NCI-H2227 treated with DMSO at 0.1 percent for 48 hours (cell line): ENCODE measurements around the gene MMP23B.
"Not testable (repeated sequence)": the region's sequence is repeated elsewhere in the genome, so short reads cannot be mapped to it uniquely, and the experiment has no call there.

ENCODE experiments used
- DNase-seq: peaks from one replicate; lab custom pipeline; 2025; lab: John Stamatoyannopoulos, UW

Gene MMP23B

DNA sequence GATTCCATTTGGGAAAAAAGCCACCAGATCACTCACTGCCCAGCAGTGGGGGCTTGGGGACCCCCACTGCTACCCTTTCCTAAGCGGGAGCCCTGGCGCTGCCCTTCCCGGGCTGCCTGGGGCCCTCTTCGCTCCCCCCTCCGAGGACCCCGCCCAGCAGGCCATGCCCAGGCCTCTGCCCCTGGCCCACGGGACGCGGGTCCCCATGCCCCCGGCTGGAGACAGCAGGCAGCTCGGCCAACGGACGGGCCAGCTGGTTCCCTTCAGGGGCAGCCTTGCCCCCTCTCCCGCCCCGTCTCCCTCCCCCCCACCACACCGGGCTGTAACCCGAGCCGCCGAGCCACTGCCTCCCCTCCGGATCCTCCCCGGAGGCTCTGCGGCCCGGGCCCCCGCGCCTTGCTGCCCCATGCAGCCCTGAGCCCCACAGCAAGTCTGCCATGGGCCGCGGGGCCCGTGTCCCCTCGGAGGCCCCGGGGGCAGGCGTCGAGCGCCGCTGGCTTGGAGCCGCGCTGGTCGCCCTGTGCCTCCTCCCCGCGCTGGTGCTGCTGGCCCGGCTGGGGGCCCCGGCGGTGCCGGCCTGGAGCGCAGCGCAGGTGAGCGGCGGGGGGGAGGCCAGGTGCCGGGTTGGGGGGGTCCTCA, at the start of gene MMP23B:
Gene MMP23B (plus strand): TSS at position 392 of the 639 bp plus-strand sequence. CDS start 46 bp downstream, at position 438.
- DNase-seq, result no peak

DNA sequence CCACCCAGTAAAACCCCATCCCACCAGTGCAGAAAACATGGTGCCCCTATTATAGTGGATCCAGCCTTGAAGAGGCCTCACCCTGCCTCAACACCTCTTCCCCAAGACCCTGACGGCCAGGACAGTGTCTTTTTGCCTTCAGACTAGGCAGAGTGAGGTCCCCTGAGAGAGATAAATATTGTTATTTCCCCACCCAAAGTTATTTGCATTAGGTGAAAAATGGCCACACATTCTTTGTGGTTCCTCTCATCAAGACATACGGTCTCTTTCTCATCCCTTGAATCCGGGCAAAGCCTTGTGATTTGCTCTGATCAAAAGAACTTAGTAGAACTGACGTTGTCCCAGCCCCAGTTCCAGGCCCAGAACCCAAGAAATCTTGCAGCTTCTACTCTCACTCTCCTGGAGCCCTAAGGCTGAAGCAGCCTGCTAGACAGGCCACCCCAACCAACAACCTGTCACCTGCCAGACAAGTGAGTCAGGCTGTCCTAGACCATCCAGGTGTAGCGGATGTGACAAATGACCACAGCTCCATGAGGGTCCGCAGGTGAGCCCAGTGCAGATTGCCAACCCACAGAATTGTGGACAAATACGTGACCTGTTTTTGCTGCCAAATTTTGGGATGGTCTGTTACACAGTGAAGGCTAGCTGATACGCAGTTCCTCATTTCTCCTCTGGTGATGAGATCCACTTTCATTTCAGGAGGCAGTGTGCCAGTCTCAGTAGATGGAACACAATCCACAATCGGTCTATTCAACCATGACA, 49.2 kb upstream of the MMP23B start:
- no peak for DNase-seq

DNA sequence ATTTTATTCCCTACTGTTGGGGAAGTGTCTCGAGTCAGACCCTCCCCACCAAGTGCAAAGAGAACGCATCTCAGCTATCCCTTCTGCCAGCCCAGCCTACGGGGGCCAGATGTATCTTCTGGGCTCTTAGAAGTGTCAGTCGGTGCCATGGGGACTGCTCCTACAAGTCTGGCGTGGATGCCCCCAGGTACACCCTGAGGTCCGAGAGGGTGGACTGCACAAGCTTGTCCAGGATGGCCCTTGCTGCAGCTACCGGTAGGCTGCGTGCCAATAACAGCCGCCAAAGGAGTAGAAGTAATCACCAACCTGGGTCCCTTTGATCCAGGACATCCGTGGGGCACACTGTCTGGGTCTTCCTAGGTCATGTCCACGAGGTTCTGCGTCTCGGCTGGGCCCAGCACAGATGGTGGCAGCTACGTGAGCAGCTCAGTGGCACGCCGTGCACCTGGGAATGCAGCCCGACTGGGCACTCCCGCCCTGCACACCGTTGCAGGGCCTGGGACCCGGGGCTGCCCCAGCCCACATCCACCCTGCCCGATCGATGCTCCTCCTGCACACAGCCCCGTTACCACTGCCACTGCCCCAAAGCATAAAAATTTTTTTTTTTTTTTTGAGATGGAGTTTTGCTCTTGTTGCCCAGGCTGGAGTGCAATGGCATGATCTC, 48.5 kb upstream of the MMP23B start:
- DNase-seq, result no peak

DNA sequence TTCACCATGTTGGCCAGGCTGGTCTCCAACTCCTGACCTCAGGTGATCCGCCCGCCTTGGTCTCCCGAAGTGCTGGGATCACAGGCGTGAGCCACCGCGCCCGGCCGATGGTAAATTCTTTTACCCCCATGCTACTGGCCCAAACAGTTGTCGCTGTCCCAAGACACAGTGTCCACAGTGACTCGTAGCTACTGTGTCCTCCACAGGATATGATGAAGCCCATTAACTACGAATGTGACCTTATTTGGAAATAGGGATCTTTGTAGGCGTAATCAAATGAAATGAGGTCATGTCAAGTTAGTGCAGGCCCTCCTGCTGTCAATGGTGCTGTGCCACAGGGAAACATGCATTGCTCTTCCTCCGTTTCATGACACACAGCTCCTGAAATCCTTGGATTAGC, 40.5 kb upstream of the MMP23B start:
- DNase-seq, result no peak

DNA sequence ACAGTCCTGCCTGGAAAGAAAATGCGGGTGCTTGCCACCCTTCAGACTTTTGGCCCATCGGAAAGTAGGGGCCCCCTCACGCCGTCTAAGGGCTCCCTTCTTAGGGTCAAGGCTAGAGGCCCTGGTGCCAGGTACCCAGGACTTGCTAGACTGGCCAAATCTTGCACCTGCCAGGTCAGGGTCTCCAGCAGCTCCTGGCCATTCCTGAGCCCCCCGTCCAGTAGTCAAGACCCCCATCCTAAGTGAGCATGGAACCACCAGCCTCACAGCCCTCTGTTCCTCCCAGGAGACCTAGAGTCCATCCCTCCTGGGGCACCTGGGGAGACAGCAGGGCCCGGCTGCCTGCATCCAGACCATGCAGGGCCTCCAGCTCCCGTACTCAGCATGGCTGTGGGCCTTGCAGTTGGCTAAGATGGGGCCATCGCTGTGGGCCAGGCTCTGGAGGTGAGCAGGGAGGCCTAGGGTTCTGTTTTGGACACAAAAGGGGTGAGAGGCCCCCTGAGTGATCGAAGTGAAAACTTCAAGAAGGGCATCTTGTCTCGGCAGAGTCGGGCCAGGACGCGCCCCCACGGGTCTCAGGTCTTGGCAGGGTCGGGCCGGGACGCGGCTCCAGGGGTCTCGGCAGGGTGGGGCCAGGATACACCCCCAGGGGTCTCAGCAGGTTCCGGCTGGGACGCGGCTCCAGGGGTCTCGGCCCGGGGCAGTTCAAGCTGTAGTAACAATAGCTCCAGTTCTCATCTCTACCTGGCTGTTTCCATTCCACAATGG, 38.0 kb upstream of the MMP23B start:
- DNase-seq, result no peak

DNA sequence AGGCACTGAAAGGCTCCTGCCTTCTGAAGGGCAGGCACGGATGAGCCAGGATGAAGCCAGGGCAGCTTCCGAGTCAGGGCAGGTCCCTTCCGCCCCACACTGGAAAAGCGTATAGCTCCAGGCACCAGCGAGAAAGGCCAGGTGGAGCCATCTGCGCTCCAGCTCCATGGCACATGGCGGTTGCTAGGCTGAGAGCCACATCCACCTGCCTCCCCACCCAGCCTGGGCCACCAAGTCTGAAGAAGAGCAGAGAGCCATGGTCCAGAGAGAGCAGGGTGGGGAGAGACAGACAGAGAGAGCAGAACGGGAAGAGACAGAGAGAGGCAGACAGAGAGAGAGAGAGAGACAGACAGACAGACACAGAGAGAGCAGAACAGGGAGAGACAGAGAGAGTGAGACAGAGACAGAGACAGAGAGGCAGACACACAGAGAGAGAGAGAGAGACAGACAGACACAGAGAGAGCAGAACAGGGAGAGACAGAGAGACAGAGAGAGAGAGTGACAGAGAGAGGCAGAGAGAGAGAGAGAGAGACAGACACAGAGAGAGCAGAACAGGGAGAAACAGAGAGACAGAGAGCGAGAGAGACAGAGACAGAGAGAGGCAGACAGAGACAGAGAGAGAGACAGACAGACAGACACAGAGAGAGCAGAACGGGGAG, 37.2 kb upstream of the MMP23B start:
- no peak for DNase-seq

DNA sequence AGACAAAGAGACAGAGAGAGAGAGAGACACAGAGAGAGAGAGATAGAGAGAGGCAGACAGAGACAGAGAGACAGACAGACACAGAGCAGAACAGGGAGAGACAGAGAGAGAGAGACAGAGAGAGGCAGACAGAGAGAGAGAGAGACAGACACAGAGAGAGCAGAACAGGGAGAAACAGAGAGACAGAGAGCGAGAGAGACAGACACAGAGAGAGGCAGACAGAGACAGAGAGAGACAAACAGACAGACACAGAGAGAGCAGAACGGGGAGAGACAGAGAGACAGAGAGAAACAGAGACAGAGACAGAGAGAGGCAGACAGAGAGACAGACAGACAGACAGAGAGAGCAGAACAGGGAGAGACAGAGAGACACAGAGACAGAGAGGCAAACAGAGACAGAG, 36.6 kb upstream of the MMP23B start:
- DNase-seq, result not testable (repeated sequence)

DNA sequence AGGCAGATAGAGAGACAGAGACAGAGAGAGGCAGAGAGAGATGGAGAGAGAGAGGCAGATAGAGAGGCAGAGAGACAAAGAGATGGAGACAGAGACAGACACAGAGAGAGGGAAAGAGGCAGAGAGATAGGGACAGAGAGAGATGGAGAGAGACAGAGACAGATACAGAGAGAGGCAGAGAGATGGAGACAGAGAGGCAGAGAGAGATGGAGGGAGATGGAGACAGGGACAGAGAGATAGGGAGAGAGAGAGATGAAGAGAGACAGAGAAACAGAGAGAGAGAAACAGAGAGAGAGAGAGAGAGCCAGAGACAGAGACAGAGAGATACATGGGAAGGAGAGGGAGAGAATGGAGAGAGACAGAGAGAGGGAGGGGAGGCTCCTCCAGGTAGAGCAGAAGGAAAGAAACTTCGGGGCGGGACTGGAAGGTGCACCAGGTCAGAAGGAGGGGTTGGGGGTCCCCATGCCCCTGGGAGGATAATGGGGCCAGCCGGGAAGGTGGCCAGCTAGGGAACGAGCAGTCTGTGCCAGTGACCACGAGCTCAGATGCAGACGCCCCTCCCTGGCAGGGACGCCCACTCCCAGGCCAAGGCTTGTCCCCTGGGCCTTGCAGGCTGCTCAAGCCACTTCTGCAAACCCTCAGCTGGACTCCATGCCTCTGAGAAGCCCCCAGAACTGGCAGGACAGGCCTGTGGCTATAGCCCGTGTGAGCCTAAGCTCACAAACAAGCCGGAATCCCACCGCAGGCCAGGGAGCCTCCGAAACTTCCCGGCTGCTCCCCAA, 35.3 kb upstream of the MMP23B start:
- DNase-seq, result no peak

DNA sequence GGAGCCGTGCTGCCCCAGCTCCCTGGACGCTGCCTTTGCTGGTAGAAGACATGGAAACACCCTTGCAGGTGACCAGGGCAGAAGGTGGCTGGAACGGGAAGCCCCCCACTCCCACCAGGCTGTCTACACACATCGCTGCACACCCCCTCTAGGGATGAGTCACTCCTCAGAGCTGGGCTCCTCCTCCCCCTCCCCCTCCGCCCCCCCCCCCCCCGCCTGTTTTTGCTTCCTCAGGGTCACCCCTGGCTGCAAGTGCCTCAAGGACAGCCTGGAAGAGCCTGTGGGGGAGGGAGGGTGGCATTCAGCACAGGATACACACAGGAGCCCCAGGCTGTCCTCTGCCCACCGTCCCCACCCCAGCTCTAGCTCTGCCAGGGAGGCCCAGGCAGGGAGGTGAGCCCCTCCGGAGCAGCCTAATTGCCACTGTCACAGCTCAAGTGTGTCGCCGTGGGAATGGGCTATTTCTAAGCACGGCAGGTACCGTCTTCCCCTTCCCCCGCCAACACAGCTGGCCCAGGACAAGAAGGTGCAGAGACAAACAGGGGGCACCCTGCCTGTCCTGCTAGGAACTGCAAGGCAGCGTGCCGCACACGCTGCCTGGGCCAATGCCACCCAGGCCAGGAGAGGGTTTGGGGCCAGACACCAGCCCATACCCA, 34.6 kb upstream of the MMP23B start:
- DNase-seq, result no peak

DNA sequence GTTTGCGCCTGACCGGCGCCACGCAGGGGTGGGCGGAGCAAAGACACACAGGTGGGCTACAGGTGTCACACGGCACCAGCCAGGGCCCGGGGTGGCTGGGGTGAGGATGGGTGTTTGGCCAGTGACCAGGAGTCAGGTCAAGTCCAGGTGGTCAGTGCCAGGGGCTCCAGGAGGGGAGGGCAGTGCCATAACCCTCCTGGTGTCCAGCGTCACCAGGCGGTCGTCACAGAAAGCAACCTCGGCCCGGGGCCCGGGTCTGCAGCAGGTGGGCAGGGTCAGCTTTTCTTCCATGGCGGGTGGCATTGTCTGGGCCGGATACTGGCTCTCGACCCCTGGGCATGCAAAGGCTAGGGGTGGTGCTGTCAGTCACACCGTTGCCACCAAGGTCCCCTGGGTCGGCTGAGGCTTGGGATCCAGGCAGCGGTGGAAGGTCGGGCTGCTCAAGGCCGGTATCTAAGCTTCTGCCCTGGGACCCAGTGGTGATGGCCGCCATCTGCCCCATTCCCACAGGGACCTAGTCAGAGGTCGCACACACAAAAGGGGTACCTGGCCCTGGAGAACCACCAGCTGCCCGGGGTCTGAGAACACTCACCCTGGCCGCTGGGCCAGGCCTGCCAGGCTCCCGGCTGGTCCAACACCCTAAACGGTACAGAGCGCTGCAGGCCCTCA, 33.8 kb upstream of the MMP23B start:
- no peak for DNase-seq

DNA sequence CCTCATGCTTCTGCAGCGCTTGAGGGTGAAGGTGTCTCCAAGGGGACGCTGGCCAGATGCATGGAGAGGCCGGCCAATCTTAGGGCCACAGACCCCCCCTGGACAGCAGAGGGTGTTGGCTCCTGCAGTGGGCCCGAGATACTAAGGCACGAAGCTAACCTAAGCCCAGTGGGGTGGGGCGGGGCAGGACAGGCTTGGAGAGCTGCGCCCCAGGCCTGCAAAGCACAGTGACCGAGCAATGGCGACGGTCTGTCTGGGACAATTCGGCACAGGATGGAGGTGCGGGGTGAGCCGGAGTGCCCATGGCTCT, 33.3 kb upstream of the MMP23B start:
- no peak for DNase-seq

DNA sequence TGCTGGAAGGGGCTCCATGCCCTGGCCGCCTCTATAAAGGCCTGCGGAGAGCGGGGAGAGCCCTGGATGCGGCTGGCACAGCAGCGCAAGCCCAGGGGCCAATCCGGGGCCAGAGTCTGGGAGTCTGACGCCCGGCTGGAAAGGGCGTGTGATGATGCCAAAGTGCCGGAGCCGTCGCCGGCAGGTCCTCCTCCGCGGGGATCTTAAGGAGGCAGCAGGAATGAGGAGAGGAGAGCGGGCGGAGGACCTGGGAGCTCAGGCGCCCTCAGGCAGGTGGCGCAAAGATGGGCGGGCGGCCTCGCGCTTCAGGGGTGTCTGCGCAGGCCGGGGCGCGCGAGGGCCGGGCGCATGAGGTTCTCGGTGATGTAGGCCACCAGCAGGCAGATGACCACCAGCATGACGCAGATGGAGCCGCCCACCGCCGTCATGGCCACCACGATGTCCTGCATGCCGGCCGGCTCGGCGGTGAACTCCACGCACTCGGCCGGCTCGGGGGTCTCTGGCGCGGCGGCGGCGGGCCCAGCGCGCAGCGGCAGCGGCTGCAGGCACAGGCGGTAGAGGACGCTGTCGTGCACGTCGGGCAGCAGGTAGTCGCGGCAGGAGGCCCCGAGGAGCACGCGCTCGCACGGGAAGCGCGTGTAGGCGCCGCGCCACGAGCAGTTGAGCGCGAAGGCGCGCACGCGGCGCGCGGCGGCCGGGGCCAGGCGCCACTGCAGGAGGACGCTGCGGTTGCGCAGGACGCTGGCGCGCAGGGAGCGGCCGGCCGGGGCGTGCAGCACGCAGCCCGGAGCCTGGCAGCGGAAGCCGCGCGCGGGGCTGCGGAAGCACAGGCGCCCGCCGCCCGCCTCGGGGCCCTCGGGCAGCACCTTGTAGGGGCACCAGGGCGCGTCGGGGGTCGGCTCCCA, 32.7 kb upstream of the MMP23B start:
- no peak for DNase-seq

DNA sequence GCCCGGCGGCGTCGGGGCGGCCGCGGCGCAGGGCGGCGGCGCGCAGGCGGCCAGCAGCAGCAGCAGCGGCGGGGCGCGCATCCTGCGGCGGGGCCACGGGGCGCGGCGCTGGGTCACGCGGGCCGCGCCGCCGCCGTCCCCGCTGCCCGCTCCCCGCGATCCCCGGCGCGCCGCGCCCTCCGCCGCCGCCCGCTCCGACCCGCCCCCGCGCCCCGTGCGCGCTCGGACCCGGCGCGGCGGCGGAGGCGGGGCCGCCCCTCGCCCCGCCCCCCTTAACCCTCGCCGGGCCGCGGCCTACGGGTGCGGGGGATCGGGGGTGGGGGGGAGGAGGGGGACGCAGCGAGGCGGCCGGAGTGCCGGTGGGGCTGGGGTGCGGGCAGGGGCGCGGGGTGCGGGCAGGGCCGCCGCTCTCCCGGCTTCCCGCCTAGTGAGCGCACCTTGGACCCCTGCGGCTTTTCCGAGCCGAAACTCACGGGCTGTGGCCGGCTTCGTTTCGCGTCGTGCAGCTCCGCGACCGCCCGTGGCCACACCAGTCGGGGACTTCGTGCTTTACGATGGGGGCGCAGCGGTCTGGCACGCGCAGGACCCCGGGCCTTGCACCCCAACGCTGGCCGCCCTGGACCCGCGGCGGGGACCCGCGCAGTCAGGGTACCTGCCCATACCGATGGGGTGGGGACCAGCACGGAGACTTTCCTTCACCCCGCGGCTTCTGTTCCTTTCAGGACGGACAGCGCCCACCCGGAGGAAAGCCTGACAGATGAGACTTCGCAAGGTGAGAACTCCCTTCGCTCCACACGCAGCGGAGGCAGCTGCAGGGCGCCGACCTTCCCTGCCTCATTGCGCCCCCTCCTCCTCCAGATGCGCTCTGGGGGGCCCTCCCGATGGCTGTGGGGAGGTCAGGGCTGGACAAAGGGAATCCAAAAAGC, 31.8 kb upstream of the MMP23B start, which contains the start of gene FNDC10:
Gene FNDC10 (minus strand): TSS at position 201 of the 926 bp plus-strand sequence. CDS start 120 bp downstream, at position 81.
- DNase-seq, result no peak

DNA sequence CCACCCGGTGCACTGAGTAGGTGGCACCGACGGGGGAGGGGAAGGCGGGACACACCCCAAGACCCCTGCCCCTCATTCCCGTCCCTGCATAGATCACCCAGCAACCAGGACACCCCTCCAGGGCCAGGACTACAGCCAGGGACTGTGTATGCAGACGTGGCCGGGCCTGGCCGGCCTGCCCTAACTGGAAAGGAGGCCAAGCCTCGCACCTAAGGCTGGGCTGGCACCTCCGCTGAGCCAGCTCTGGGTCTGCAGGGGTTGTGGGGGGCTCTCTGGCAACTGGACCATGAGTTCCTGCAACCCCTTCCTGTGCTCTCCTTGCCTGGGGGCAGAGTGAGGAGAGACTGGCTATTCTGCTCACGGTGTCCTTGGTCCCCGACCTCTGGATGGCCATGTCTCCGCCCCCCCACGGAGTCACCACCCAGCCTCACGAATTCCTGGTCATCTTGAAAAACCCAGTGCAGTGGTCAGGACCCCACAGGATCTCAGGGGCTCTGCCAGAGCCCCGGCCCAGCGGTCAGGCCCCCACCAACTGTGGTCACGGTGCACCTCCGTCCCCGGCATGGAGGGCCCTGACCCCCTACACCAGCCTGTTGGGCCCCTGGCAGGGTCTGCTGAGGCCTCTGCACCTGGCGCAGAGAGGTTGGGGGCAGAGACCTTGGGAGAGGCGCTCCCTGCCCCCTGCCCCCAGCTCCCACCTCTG, 31.0 kb upstream of the MMP23B start:
- DNase-seq, result no peak

DNA sequence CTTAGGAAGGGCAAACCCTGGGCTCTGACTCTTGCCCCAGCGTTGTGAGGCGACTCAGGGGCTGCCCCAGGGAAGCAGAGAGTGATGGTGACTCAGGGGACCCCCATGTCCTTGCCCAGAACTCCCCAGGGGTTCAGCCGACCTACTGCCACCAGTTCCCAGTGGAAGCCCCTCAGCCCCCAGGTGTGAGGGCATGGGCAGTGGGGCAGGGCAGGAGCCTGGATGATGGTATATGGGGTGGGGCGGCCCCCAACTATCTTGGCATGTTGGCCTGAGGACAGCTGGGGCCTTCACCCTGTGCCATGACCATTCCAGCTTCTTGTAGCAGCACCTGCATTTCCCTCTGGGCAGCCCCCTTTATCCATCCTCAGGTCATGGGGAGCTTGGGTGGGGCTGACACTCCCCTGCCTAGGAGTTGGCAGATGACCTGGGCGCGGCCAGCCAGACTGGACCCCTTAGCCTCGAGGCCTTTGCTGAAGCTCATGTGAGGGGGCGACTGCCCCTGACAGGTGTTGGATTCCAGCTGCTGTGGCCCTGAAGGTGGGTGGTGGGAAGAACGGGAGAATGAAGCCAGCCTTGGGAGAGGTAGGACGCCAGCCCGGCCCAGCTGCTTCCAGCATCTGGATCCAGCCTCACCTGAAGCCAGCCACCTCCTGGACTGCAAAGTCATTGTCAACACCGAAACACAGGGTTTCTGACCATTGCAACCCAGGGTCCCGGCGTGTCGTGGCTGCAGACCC, 30.2 kb upstream of the MMP23B start:
- DNase-seq, result no peak

DNA sequence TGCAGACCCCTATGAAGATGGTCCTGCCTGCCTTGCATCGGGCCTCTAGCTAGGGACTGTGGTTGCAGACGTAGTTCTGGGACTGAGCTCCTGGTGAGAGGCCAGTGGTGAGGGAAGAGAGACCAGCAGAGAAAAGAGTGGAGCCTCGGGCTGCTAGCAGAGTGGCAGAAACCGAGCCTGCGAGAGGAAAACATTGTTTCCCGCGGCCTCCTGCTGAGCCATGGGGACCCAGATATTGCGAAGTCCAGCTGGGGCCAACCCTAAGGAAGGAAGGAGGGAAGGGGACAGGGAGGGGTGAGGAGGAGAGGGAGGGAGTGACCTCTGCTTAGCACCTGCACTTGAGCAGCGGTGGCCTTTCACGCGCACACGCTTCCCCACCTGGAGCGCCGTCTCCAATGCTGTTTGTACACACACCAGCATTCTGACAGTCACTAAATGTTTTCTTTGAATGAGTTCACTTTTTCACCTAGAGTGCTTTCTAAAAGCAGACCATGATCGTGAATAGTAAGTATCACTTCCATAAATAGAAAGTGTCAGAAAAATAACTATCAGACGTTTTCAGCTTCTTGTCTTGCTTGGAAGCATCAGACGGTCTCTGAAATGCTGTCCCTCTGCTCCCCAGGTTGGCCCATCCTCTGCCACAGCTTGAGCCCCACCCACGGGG, 29.5 kb upstream of the MMP23B start:
- DNase-seq, result no peak
